ENCODE data around the gene RSRC1. TPM values are rescaled to one million over a fixed set of nuclear protein-coding genes. Genes with fewer than 3 reads are reported as not detected.
A peak's percentile ranks its signal among the peaks of the same experiment; 100 is the strongest.

The RSRC1 gene
- polyA plus RNA-seq, 2 donors, result 10.9 to 12.3 TPM

DNA sequence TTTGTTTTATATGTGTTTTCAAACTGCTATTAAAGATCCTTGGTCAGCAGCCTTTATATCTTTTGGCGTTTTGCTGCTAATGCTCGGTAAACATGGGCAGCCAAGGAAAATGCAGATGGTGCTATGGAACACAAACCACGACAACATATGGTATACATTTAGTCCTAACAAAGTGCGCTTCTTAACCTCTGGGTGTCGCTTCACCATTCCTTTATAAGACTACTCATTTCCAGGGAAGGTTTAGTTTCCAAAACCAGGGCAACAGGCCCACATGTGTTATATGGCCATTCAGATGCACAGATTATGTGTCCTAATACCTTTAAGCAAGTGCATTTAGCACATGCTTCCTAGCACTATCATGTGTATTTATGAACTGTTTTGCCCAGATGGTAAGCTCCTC is 18.4 kb upstream of the RSRC1 start:
- no peaks in the 10 kb centered on the region for H3K4me1 ChIP-seq (ENCODE audit: control insufficient read depth in 2 of 2, insufficient read depth in 2 of 2, low read length in 1 of 2)
- no peaks in the 10 kb centered on the region for H3K36me3 ChIP-seq (ENCODE audit: control insufficient read depth in 2 of 2, insufficient read depth in 2 of 2, low read length in 1 of 2)
- no peak overlapping the region for H3K4me3 ChIP-seq (ENCODE audit: low read depth in 1 of 2, low read length in 2 of 2)
- WGBS, 2 donors, result 28 to 29% methylated on average over 5 of the region's 5 CpGs
- H3K27ac ChIP-seq (ENCODE audit: low read depth in 2 of 2, low read length in 1 of 2), result no peak overlapping the region
- peaks cover 2 to 7% of the 10 kb centered on the region in 2 donors for H3K9me3 ChIP-seq (ENCODE audit: control insufficient read depth in 2 of 2, insufficient read depth in 1 of 2, low read depth in 1 of 2, low read length in 1 of 2)
- H3K27me3 ChIP-seq (ENCODE audit: control insufficient read depth in 1 of 2, insufficient read depth in 2 of 2, low read length in 2 of 2), result peaks cover 0 to 21% of the 10 kb centered on the region in 2 donors

DNA sequence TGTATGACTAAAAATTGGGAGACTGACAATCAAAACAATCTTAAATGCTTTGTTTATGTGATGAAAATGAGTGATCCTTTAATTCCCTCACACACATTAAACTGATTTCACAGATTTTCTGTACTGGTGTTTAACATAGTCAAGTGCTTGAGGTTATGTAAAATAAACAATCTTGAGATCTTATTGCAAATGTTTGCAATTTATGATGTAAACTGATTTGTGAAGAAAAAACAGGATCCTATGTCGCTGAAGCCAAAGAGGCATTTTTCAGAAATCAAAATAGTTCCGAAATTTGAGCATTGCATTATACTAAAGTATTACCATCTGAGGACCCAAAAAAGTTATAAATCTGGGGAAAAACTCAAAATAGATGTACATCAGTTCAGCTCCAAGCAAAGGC is 16.4 kb upstream of the RSRC1 start:
- H3K27me3 ChIP-seq (ENCODE audit: control insufficient read depth in 1 of 2, insufficient read depth in 2 of 2, low read length in 2 of 2), result peaks cover 0 to 31% of the 10 kb centered on the region in 2 donors
- H3K36me3 ChIP-seq (ENCODE audit: control insufficient read depth in 2 of 2, insufficient read depth in 2 of 2, low read length in 1 of 2), result no peaks in the 10 kb centered on the region
- H3K4me1 ChIP-seq (ENCODE audit: control insufficient read depth in 2 of 2, insufficient read depth in 2 of 2, low read length in 1 of 2), result peaks cover 0 to 9% of the 10 kb centered on the region in 2 donors
- no peak overlapping the region for H3K4me3 ChIP-seq (ENCODE audit: low read depth in 1 of 2, low read length in 2 of 2)
- H3K27ac ChIP-seq (ENCODE audit: low read depth in 2 of 2, low read length in 1 of 2), result no peak overlapping the region
- 80 to 82% methylated on average over 2 of the region's 2 CpGs for WGBS, 2 donors
- H3K9me3 ChIP-seq (ENCODE audit: control insufficient read depth in 2 of 2, insufficient read depth in 1 of 2, low read depth in 1 of 2, low read length in 1 of 2), result peaks cover 2 to 7% of the 10 kb centered on the region in 2 donors

- Histone ChIP-seq H3K27ac (ENCODE audit: low read depth in 2 of 2, low read length in 1 of 2) (no peak overlapping the region), H3K9me3 (ENCODE audit: control insufficient read depth in 2 of 2, insufficient read depth in 1 of 2, low read depth in 1 of 2, low read length in 1 of 2) (peaks cover 2 to 7% of the 10 kb centered on the region in 2 donors), H3K4me3 (ENCODE audit: low read depth in 1 of 2, low read length in 2 of 2) (no peak overlapping the region), H3K27me3 (ENCODE audit: control insufficient read depth in 1 of 2, insufficient read depth in 2 of 2, low read length in 2 of 2) (peaks cover 0 to 36% of the 10 kb centered on the region in 2 donors), H3K36me3 (ENCODE audit: control insufficient read depth in 2 of 2, insufficient read depth in 2 of 2, low read length in 1 of 2) (no peaks in the 10 kb centered on the region), H3K4me1 (ENCODE audit: control insufficient read depth in 2 of 2, insufficient read depth in 2 of 2, low read length in 1 of 2) (peaks cover 0 to 9% of the 10 kb centered on the region in 2 donors)
- WGBS, 2 donors, result 20 to 24% methylated on average over 66 of the region's 66 CpGs
Measured at GRCh38 chr3:158094235-158095110, 15.4 kb upstream of the RSRC1 start.

DNA sequence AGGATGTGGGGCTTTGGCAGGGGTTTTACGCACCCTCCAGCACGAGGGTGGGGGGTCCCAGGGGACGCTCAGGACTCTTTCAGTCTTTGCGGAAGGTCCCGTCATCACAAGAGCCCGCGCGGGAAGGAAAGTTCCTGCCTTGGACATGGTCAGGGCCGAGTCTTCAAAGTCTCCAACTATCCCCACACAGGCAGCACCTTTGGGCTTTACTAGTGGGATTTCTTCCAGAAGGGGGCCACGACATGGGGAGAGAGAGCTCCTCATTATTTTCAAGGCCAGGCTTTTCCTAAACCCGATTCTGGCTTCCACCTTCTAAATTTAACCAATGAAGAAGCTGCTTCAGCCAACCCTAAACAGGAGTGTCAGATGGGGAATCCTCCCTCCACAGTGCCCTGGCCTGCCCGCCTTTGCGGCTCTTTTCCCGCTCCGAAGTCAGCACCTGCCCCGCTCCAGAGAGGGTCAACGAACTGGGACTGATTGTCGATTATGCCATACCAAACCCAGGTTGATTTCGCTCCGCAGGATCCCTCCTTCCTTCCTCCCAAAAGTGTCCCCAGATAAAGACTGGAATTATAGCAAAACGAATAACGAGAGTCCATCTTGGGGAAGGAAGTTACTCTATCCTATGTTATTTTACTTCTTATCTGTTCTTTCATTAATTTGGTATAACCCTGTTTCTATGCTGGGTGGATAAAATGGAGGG is 14.6 kb upstream of the RSRC1 start:
- Histone ChIP-seq H3K27me3 (ENCODE audit: control insufficient read depth in 1 of 2, insufficient read depth in 2 of 2, low read length in 2 of 2) (peaks cover 0 to 39% of the 10 kb centered on the region in 2 donors), H3K27ac (ENCODE audit: low read depth in 2 of 2, low read length in 1 of 2) (no peak overlapping the region), H3K4me1 (ENCODE audit: control insufficient read depth in 2 of 2, insufficient read depth in 2 of 2, low read length in 1 of 2) (peaks cover 0 to 9% of the 10 kb centered on the region in 2 donors), H3K4me3 (ENCODE audit: low read depth in 1 of 2, low read length in 2 of 2) (no peak overlapping the region), H3K36me3 (ENCODE audit: control insufficient read depth in 2 of 2, insufficient read depth in 2 of 2, low read length in 1 of 2) (no peaks in the 10 kb centered on the region), H3K9me3 (ENCODE audit: control insufficient read depth in 2 of 2, insufficient read depth in 1 of 2, low read depth in 1 of 2, low read length in 1 of 2) (peaks cover 2 to 7% of the 10 kb centered on the region in 2 donors)
- 12 to 18% methylated on average over 22 of the region's 22 CpGs for WGBS, 2 donors

- 14 to 18% methylated on average over 20 of the region's 20 CpGs for WGBS, 2 donors
- Histone ChIP-seq H3K27ac (ENCODE audit: low read depth in 2 of 2, low read length in 1 of 2) (no peak overlapping the region), H3K9me3 (ENCODE audit: control insufficient read depth in 2 of 2, insufficient read depth in 1 of 2, low read depth in 1 of 2, low read length in 1 of 2) (peaks cover 2 to 7% of the 10 kb centered on the region in 2 donors), H3K36me3 (ENCODE audit: control insufficient read depth in 2 of 2, insufficient read depth in 2 of 2, low read length in 1 of 2) (no peaks in the 10 kb centered on the region), H3K27me3 (ENCODE audit: control insufficient read depth in 1 of 2, insufficient read depth in 2 of 2, low read length in 2 of 2) (peaks cover under 1 to 38% of the 10 kb centered on the region in 2 donors), H3K4me3 (ENCODE audit: low read depth in 1 of 2, low read length in 2 of 2) (no peak overlapping the region), H3K4me1 (ENCODE audit: control insufficient read depth in 2 of 2, insufficient read depth in 2 of 2, low read length in 1 of 2) (peaks cover 0 to 9% of the 10 kb centered on the region in 2 donors)
Measured at GRCh38 chr3:158095814-158096704, 13.8 kb upstream of the RSRC1 start.

- H3K4me1 ChIP-seq (ENCODE audit: control insufficient read depth in 2 of 2, insufficient read depth in 2 of 2, low read length in 1 of 2), result peaks cover 0 to 9% of the 10 kb centered on the region in 2 donors
- H3K27me3 ChIP-seq (ENCODE audit: control insufficient read depth in 1 of 2, insufficient read depth in 2 of 2, low read length in 2 of 2), result peaks cover 3 to 40% of the 10 kb centered on the region in 2 donors
- WGBS, 2 donors, result 19 to 24% methylated on average over 11 of the region's 11 CpGs
- H3K27ac ChIP-seq (ENCODE audit: low read depth in 2 of 2, low read length in 1 of 2), result no peak overlapping the region
- H3K36me3 ChIP-seq (ENCODE audit: control insufficient read depth in 2 of 2, insufficient read depth in 2 of 2, low read length in 1 of 2), result no peaks in the 10 kb centered on the region
- peaks cover 2 to 7% of the 10 kb centered on the region in 2 donors for H3K9me3 ChIP-seq (ENCODE audit: control insufficient read depth in 2 of 2, insufficient read depth in 1 of 2, low read depth in 1 of 2, low read length in 1 of 2)
- no peak overlapping the region for H3K4me3 ChIP-seq (ENCODE audit: low read depth in 1 of 2, low read length in 2 of 2)
Measured at GRCh38 chr3:158097081-158097592, 12.8 kb upstream of the RSRC1 start.

DNA sequence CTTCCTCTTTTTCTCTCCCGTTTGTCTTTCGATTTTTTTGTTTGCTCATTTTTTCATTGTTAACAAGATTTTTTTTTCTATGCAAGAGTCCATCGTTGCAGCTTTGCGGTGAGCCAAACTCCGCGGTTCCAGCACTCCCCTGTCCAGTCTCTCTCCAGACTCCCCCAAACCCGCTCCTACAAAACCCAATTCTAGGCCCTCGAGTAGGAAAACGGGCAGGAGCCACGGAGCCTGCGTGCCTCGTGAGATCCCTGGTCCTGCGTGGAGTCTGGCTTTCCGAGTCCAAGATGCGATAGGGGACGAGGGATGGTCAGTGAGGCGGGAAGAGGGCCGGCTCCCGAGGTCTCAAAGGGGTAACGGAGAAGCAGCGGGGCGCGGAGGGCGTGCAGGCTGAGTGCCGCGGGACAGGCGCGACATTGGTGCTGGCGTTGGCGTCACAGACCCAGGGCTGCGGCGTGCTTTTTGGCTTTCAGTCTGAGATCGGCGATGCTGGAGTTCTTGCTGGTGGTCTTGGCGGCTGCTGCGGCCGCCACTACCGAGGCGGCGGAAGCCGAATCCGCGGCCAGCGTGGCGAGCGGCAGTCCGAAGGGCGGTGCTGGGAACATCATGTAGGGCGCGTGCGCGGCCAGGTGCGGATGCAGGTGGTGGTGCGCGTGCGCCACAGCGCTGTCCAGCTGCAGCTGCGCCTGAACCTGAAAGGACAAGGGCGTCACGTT is 12.1 kb upstream of the RSRC1 start:
- WGBS, 2 donors, result 1 to 2% methylated on average over 60 of the region's 60 CpGs
- no peak overlapping the region for H3K27ac ChIP-seq (ENCODE audit: low read depth in 2 of 2, low read length in 1 of 2)
- peaks cover 0 to 9% of the 10 kb centered on the region in 2 donors for H3K4me1 ChIP-seq (ENCODE audit: control insufficient read depth in 2 of 2, insufficient read depth in 2 of 2, low read length in 1 of 2)
- peaks cover 3 to 43% of the 10 kb centered on the region in 2 donors for H3K27me3 ChIP-seq (ENCODE audit: control insufficient read depth in 1 of 2, insufficient read depth in 2 of 2, low read length in 2 of 2)
- peaks cover 2 to 7% of the 10 kb centered on the region in 2 donors for H3K9me3 ChIP-seq (ENCODE audit: control insufficient read depth in 2 of 2, insufficient read depth in 1 of 2, low read depth in 1 of 2, low read length in 1 of 2)
- H3K36me3 ChIP-seq (ENCODE audit: control insufficient read depth in 2 of 2, insufficient read depth in 2 of 2, low read length in 1 of 2), result no peaks in the 10 kb centered on the region
- H3K4me3 ChIP-seq (ENCODE audit: low read depth in 1 of 2, low read length in 2 of 2), result peak overlapping the region; percentile 53 to 65

DNA sequence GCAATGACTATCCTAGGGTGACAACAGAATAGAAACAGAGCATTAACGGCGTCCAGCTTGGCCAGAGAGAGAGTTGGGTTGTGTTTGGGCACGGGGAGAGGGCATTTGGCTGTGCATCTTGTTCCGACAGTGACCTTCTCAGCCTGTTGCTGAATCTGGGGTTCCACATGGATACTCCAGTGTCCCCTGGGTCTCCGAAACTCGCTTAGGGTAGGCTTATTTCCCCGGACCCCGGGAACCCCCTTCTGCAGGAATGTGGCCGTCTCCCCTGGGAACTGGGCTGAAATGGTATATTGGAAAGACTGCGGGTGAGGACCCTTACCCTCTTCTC is 11.6 kb upstream of the RSRC1 start:
- Histone ChIP-seq H3K36me3 (ENCODE audit: control insufficient read depth in 2 of 2, insufficient read depth in 2 of 2, low read length in 1 of 2) (no peaks in the 10 kb centered on the region), H3K27ac (ENCODE audit: low read depth in 2 of 2, low read length in 1 of 2) (no peak overlapping the region), H3K4me1 (ENCODE audit: control insufficient read depth in 2 of 2, insufficient read depth in 2 of 2, low read length in 1 of 2) (peaks cover 0 to 13% of the 10 kb centered on the region in 2 donors), H3K4me3 (ENCODE audit: low read depth in 1 of 2, low read length in 2 of 2) (peak overlapping the region; percentile 53 to 65), H3K27me3 (ENCODE audit: control insufficient read depth in 1 of 2, insufficient read depth in 2 of 2, low read length in 2 of 2) (peaks cover 3 to 48% of the 10 kb centered on the region in 2 donors), H3K9me3 (ENCODE audit: control insufficient read depth in 2 of 2, insufficient read depth in 1 of 2, low read depth in 1 of 2, low read length in 1 of 2) (peaks cover 2 to 7% of the 10 kb centered on the region in 2 donors)
- WGBS, 2 donors, result 7% methylated on average over 10 of the region's 10 CpGs

Data from esophagus (tissue), 2 donors.